Measurements from ENCODE around the gene SLC12A5. TPM values are rescaled to one million over a fixed set of nuclear protein-coding genes. Genes with fewer than 3 reads are reported as not detected.

The SLC12A5 gene
- total RNA-seq, 4 donors from 2014 or later: not detected

- no peak for TF ChIP-seq POLR2A (IDR thresholded peaks at IDR 0.05)
- no peaks in the 10 kb centered on the region for H3K4me1 ChIP-seq
- intact Hi-C loops (cut with DNase I; ENCODE audit: low total_unique reads): no loop called here
Observed at GRCh38 chr20:45997187-45997586, 31.8 kb upstream of the SLC12A5 start.

GRCh38 chr20:45998337-45998736 lies 30.7 kb upstream of the SLC12A5 start:
- in situ Hi-C loops (cut with MboI; ENCODE audit: low sequenced_read_pairs in 4 of 4): no loop called here
- H3K9me3 ChIP-seq: no peaks in the 10 kb centered on the region
- no peak for TF ChIP-seq POLR2A (IDR thresholded peaks at IDR 0.05)
- no peak for TF ChIP-seq CTCF (IDR thresholded peaks at IDR 0.05 in 4 of 5, conservative IDR thresholded peaks at IDR 0.05 in 1 of 5)
- H3K4me3 ChIP-seq: no peak overlapping the region
- DNase-seq (no peak), ATAC-seq (no peak)
- intact Hi-C loops (cut with DNase I; ENCODE audit: low total_unique reads): no loop called here
- peaks cover 2 to 27% (median 12%) of the 10 kb centered on the region in 3 donors for H3K27me3 ChIP-seq
- no peaks in the 10 kb centered on the region for H3K4me1 ChIP-seq
- H3K36me3 ChIP-seq: no peaks in the 10 kb centered on the region
- H3K27ac ChIP-seq: no peak overlapping the region

More at GRCh38 chr20:45997187-45997586, 31.8 kb upstream of the SLC12A5 start:
- Histone ChIP-seq H3K36me3 (no peaks in the 10 kb centered on the region), H3K27ac (no peak overlapping the region), H3K27me3 (peaks cover 6 to 26% (median 7%) of the 10 kb centered on the region in 3 donors), H3K4me3 (no peak overlapping the region), H3K9me3 (no peaks in the 10 kb centered on the region)
- in situ Hi-C loops (cut with MboI; ENCODE audit: low sequenced_read_pairs in 4 of 4): no loop called here
- no peak for DNase-seq
- no peak for ATAC-seq

- DNase-seq (no peak), ATAC-seq (no peak)
- no peaks in the 10 kb centered on the region for H3K4me1 ChIP-seq
- no peaks in the 10 kb centered on the region for H3K36me3 ChIP-seq
- H3K27me3 ChIP-seq: peaks cover 2 to 27% (median 12%) of the 10 kb centered on the region in 3 donors
- in situ Hi-C loops (cut with MboI; ENCODE audit: low sequenced_read_pairs in 4 of 4) (no loop called here), intact Hi-C loops (cut with DNase I; ENCODE audit: low total_unique reads) (no loop called here)
- no peak overlapping the region for H3K4me3 ChIP-seq
- no peaks in the 10 kb centered on the region for H3K9me3 ChIP-seq
- H3K27ac ChIP-seq: no peak overlapping the region
- TF ChIP-seq POLR2A (IDR thresholded peaks at IDR 0.05) (no peak), CTCF (IDR thresholded peaks at IDR 0.05 in 4 of 5, conservative IDR thresholded peaks at IDR 0.05 in 1 of 5) (no peak)
Observed at GRCh38 chr20:45998761-45999160, 30.3 kb upstream of the SLC12A5 start.

- TF ChIP-seq POLR2A (IDR thresholded peaks at IDR 0.05) (no peak), CTCF (IDR thresholded peaks at IDR 0.05 in 4 of 5, conservative IDR thresholded peaks at IDR 0.05 in 1 of 5) (no peak)
- no peak overlapping the region for H3K4me3 ChIP-seq
- intact Hi-C loops (cut with DNase I; ENCODE audit: low total_unique reads): no loop called here
- DNase-seq: no peak
- in situ Hi-C loops (cut with MboI; ENCODE audit: low sequenced_read_pairs in 4 of 4): no loop called here
- no peaks in the 10 kb centered on the region for H3K4me1 ChIP-seq
- H3K27ac ChIP-seq: no peak overlapping the region
- H3K36me3 ChIP-seq: no peaks in the 10 kb centered on the region
- peaks cover 2 to 26% (median 12%) of the 10 kb centered on the region in 3 donors for H3K27me3 ChIP-seq
- no peaks in the 10 kb centered on the region for H3K9me3 ChIP-seq
- no peak for ATAC-seq
Observed at GRCh38 chr20:45999557-46000261, 29.3 kb upstream of the SLC12A5 start.

GRCh38 chr20:46000262-46000996 lies 28.6 kb upstream of the SLC12A5 start:
- Histone ChIP-seq H3K36me3 (no peaks in the 10 kb centered on the region), H3K4me3 (no peak overlapping the region), H3K9me3 (no peaks in the 10 kb centered on the region), H3K4me1 (no peaks in the 10 kb centered on the region), H3K27me3 (peaks cover under 1 to 19% (median 12%) of the 10 kb centered on the region in 3 donors), H3K27ac (no peak overlapping the region)
- no peak for TF ChIP-seq CTCF (IDR thresholded peaks at IDR 0.05 in 4 of 5, conservative IDR thresholded peaks at IDR 0.05 in 1 of 5)
- no peak for TF ChIP-seq POLR2A (IDR thresholded peaks at IDR 0.05)
- ATAC-seq (no peak), DNase-seq (no peak)
- intact Hi-C loops (cut with DNase I; ENCODE audit: low total_unique reads): no loop called here
- in situ Hi-C loops (cut with MboI; ENCODE audit: low sequenced_read_pairs in 4 of 4): no loop called here

Measured in gastrocnemius medialis (tissue), 4 donors.